GM12875 (cell line): ENCODE measurements around the gene HORMAD2.
A peak's percentile ranks its signal among the peaks of the same experiment; 100 is the strongest.

Experiments
- H3K4me3 ChIP-seq: one replicate; pipeline ENCODE4 v1.5.1; 2011; ENCODE audit warnings: low read depth, low read length, control low read depth
- TF ChIP-seq, protein P1 (sequence below): IDR thresholded peaks from 2 replicates; pipeline ENCODE4 v1.5.1; 2011; ENCODE audit warnings: low read depth, mild to moderate bottlenecking, control low read depth, inconsistent platforms, low read length, moderate library complexity, borderline replicate concordance; ENCODE audit not compliant: insufficient read depth

The HORMAD2 gene

GRCh38 chr22:30079952-30080533, at the start of gene HORMAD2:
Gene HORMAD2 (plus strand): TSS chr22:30080464. CDS start chr22:30093953, 13,489 bp downstream.
- TF ChIP-seq, protein P1, sequence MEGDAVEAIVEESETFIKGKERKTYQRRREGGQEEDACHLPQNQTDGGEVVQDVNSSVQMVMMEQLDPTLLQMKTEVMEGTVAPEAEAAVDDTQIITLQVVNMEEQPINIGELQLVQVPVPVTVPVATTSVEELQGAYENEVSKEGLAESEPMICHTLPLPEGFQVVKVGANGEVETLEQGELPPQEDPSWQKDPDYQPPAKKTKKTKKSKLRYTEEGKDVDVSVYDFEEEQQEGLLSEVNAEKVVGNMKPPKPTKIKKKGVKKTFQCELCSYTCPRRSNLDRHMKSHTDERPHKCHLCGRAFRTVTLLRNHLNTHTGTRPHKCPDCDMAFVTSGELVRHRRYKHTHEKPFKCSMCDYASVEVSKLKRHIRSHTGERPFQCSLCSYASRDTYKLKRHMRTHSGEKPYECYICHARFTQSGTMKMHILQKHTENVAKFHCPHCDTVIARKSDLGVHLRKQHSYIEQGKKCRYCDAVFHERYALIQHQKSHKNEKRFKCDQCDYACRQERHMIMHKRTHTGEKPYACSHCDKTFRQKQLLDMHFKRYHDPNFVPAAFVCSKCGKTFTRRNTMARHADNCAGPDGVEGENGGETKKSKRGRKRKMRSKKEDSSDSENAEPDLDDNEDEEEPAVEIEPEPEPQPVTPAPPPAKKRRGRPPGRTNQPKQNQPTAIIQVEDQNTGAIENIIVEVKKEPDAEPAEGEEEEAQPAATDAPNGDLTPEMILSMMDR = no peak
- H3K4me3 ChIP-seq = peak within 1 kb of the TSS; percentile 8

GRCh38 chr22:30031328-30031727, 48.9 kb upstream of the HORMAD2 start:
- TF ChIP-seq, protein P1 = no peak
- no peak overlapping the region for H3K4me3 ChIP-seq

DNA sequence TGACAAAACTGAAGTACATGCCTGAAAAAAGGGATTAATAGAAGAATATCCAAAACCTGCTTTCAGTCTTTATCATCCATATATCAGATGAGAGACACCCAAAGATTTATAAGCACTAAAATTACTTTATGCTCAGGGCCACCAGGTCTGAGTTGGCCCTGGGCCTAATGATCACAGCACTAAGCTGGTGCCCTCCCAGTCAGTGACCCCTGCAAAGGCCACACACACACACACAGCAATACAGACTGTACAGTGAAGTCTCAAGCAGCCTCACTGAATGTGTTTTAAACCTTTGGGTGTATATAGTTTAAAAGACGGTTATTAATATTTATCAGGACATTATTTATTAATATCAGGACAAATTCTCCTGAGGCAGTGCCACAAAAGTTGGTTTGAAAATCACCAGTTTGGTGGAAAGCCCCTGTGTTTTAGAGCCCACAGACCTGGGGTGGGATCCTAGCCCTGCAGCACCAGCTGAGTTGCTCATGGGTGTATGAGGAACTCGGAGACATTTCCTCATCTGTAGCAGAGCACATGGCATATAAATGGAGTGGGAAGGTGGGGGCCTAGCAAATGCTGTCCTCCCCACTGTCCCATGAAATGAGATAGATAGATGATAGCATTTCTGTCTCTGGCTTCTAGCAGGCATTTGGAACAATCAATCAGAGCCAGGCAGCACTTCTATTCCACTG, 48.4 kb upstream of the HORMAD2 start:
- no peak overlapping the region for H3K4me3 ChIP-seq
- TF ChIP-seq, protein P1 = no peak

DNA sequence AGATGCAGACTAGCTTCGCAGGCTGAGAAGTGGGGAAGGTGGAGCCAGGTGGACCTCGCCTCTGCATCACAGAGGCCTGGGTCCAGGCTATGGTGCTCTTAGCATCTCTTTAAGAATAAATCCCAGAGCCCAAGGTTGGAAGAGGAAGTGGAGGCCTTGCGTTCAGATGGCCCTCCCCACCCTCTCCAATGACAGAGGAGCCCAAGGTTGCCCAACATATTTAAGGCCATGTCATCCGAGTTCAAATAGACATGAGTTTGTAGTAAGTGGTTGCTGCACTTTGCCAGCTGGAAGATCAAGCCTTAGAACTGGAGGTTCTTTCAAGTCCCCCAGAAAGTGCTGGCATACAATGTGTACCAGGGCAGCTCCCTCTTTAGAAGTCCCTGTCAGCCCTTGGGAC, 47.1 kb upstream of the HORMAD2 start:
- no peak overlapping the region for H3K4me3 ChIP-seq
- TF ChIP-seq, protein P1 = no peak

DNA sequence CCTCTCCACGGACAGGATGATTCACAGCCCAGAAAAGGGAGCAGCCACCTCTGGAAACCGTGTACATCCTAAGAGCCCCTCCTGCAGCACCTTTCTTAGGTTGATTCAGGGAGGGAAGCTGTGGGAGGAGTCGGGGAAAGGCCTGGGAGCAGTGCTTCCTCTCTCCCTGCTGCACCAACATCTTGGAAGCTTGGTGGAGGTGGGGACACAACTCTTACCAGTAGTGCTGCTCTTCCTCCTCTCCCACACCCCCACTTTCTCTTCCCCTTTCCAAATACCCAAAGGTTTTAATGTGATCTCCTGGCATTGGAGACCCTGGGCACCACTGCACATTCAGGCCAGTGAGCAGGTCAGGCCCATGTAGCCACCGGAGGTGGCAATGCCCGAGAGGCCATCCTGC, 46.4 kb upstream of the HORMAD2 start:
- TF ChIP-seq, protein P1 = no peak
- H3K4me3 ChIP-seq = no peak overlapping the region

- TF ChIP-seq, protein P1 = no peak
- no peak overlapping the region for H3K4me3 ChIP-seq
Observed at GRCh38 chr22:30036656-30037055, 43.6 kb upstream of the HORMAD2 start.

GRCh38 chr22:30038219-30038618, 42.0 kb upstream of the HORMAD2 start:
- TF ChIP-seq, protein P1 = no peak
- no peak overlapping the region for H3K4me3 ChIP-seq
